ENCODE data around the gene BGN. TPM values are rescaled to one million over a fixed set of nuclear protein-coding genes. Genes with fewer than 3 reads are reported as not detected.

The BGN gene
- total RNA-seq, 1 donor from 2014 or later = 50.0 TPM

GRCh38 chrX:153539171-153539978, 44.6 kb downstream of the BGN start:
- Histone ChIP-seq H2AFZ (ENCODE audit: low read depth, low read length) (no peak overlapping the region), H3K27me3 (ENCODE audit: insufficient read depth, low read length) (no peaks in the 10 kb centered on the region), H3K79me2 (ENCODE audit: insufficient read depth, low read length) (no peaks in the 10 kb centered on the region), H3K27ac (ENCODE audit: low read depth, low read length) (no peak overlapping the region), H4K20me1 (ENCODE audit: insufficient read depth, low read length) (no peaks in the 10 kb centered on the region), H3K4me2 (ENCODE audit: low read length) (no peak overlapping the region), H3K9me3 (ENCODE audit: insufficient read depth, low read depth, low read length) (no peaks in the 10 kb centered on the region), H3K4me1 (ENCODE audit: insufficient read depth, low read length) (no peaks in the 10 kb centered on the region), H3K9ac (ENCODE audit: low read length) (no peak overlapping the region), H3K36me3 (ENCODE audit: insufficient read depth, low read length) (no peaks in the 10 kb centered on the region), H3K4me3 (ENCODE audit: insufficient read depth, low read depth, low read length) (no peak overlapping the region)
- Mint-ChIP-seq H3K4me3 (ENCODE audit: unreplicated experiment) (no peak overlapping the region), H3K36me3 (ENCODE audit: low read depth, unreplicated experiment) (no peaks in the 10 kb centered on the region), H3K27me3 (ENCODE audit: low read depth, unreplicated experiment) (peaks cover 8% of the 10 kb centered on the region), H3K9me3 (ENCODE audit: unreplicated experiment) (no peaks in the 10 kb centered on the region), H3K27ac (ENCODE audit: unreplicated experiment) (no peak overlapping the region), H3K4me1 (ENCODE audit: low read depth, unreplicated experiment) (no peaks in the 10 kb centered on the region)
- TF ChIP-seq, protein P1, sequence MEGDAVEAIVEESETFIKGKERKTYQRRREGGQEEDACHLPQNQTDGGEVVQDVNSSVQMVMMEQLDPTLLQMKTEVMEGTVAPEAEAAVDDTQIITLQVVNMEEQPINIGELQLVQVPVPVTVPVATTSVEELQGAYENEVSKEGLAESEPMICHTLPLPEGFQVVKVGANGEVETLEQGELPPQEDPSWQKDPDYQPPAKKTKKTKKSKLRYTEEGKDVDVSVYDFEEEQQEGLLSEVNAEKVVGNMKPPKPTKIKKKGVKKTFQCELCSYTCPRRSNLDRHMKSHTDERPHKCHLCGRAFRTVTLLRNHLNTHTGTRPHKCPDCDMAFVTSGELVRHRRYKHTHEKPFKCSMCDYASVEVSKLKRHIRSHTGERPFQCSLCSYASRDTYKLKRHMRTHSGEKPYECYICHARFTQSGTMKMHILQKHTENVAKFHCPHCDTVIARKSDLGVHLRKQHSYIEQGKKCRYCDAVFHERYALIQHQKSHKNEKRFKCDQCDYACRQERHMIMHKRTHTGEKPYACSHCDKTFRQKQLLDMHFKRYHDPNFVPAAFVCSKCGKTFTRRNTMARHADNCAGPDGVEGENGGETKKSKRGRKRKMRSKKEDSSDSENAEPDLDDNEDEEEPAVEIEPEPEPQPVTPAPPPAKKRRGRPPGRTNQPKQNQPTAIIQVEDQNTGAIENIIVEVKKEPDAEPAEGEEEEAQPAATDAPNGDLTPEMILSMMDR (IDR thresholded peaks at IDR 0.05; ENCODE audit: insufficient read depth, low read depth, low read length) = peak; percentile 47
- TF ChIP-seq EZH2 (IDR thresholded peaks at IDR 0.05; ENCODE audit: insufficient read depth, low read length) = no peak
- DNase-seq (ENCODE audit: low read depth) = no peak
- peak; percentile 98 for FAIRE-seq

DNA sequence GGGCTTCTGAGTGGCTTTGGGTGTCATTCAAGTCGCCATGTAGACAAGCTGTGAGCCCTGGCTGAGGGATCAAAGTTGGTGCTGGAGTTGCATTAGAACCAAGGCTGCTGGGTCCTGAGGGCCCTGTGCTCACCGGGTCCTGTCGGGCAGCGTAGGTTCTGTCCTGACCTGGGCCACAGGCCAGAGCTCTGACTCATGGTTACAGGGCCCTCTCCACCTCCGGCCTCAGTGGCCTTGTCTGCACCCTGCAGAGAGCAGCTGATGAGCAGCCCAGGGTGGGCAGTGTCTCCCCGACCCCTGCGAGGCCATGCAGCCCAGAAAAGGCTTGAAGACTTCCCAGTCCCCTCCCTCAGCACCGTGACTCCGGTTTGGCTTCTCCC, 45.2 kb downstream of the BGN start:
- H3K9me3 Mint-ChIP-seq (ENCODE audit: unreplicated experiment) = no peaks in the 10 kb centered on the region
- no peaks in the 10 kb centered on the region for H3K27me3 ChIP-seq (ENCODE audit: insufficient read depth, low read length)
- FAIRE-seq (no peak), DNase-seq (ENCODE audit: low read depth) (no peak)
- H3K27ac Mint-ChIP-seq (ENCODE audit: unreplicated experiment) = no peak overlapping the region
- H3K4me1 Mint-ChIP-seq (ENCODE audit: low read depth, unreplicated experiment) = no peaks in the 10 kb centered on the region
- H3K4me1 ChIP-seq (ENCODE audit: insufficient read depth, low read length) = no peaks in the 10 kb centered on the region
- H4K20me1 ChIP-seq (ENCODE audit: insufficient read depth, low read length) = no peaks in the 10 kb centered on the region
- no peak overlapping the region for H3K4me2 ChIP-seq (ENCODE audit: low read length)
- H3K9me3 ChIP-seq (ENCODE audit: insufficient read depth, low read depth, low read length) = no peaks in the 10 kb centered on the region
- H2AFZ ChIP-seq (ENCODE audit: low read depth, low read length) = no peak overlapping the region
- H3K27me3 Mint-ChIP-seq (ENCODE audit: low read depth, unreplicated experiment) = peaks cover 8% of the 10 kb centered on the region
- TF ChIP-seq EZH2 (IDR thresholded peaks at IDR 0.05; ENCODE audit: insufficient read depth, low read length) = no peak
- TF ChIP-seq, protein P1 (IDR thresholded peaks at IDR 0.05; ENCODE audit: insufficient read depth, low read depth, low read length) = no peak
- H3K36me3 Mint-ChIP-seq (ENCODE audit: low read depth, unreplicated experiment) = no peaks in the 10 kb centered on the region
- H3K36me3 ChIP-seq (ENCODE audit: insufficient read depth, low read length) = no peaks in the 10 kb centered on the region
- no peaks in the 10 kb centered on the region for H3K79me2 ChIP-seq (ENCODE audit: insufficient read depth, low read length)
- no peak overlapping the region for H3K4me3 ChIP-seq (ENCODE audit: insufficient read depth, low read depth, low read length)
- no peak overlapping the region for H3K9ac ChIP-seq (ENCODE audit: low read length)
- H3K27ac ChIP-seq (ENCODE audit: low read depth, low read length) = no peak overlapping the region
- H3K4me3 Mint-ChIP-seq (ENCODE audit: unreplicated experiment) = no peak overlapping the region

DNA sequence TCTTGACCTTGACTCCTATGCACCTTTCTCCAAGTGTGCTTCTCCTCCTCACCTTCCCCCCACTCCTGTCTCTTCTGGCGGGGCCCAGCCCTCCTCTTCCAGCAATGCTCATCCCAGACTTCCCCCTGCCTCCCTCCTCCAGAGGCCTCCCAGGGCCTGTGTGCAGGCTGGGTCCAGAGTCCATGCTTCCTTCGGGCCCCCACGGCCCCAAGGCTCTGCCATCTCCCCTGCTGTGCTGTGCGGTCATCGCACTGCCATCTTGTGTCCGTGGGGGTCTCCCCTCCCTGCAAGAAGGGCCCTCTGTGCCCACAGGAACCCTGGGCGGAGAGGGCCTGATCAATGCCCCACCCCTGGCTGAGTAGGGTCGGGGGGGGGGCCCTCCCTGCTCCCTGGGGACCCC, 49.9 kb downstream of the BGN start:
- H3K4me1 Mint-ChIP-seq (ENCODE audit: low read depth, unreplicated experiment) = no peaks in the 10 kb centered on the region
- Histone ChIP-seq H2AFZ (ENCODE audit: low read depth, low read length) (no peak overlapping the region), H3K4me2 (ENCODE audit: low read length) (no peak overlapping the region), H3K27me3 (ENCODE audit: insufficient read depth, low read length) (no peaks in the 10 kb centered on the region), H3K4me3 (ENCODE audit: insufficient read depth, low read depth, low read length) (no peak overlapping the region), H3K36me3 (ENCODE audit: insufficient read depth, low read length) (no peaks in the 10 kb centered on the region), H3K4me1 (ENCODE audit: insufficient read depth, low read length) (no peaks in the 10 kb centered on the region), H3K27ac (ENCODE audit: low read depth, low read length) (no peak overlapping the region), H3K9me3 (ENCODE audit: insufficient read depth, low read depth, low read length) (no peaks in the 10 kb centered on the region), H3K79me2 (ENCODE audit: insufficient read depth, low read length) (no peaks in the 10 kb centered on the region), H4K20me1 (ENCODE audit: insufficient read depth, low read length) (no peaks in the 10 kb centered on the region), H3K9ac (ENCODE audit: low read length) (no peak overlapping the region)
- peaks cover 5% of the 10 kb centered on the region for H3K27me3 Mint-ChIP-seq (ENCODE audit: low read depth, unreplicated experiment)
- no peaks in the 10 kb centered on the region for H3K36me3 Mint-ChIP-seq (ENCODE audit: low read depth, unreplicated experiment)
- H3K9me3 Mint-ChIP-seq (ENCODE audit: unreplicated experiment) = no peaks in the 10 kb centered on the region
- no peak overlapping the region for H3K27ac Mint-ChIP-seq (ENCODE audit: unreplicated experiment)
- no peak overlapping the region for H3K4me3 Mint-ChIP-seq (ENCODE audit: unreplicated experiment)
- FAIRE-seq = no peak
- TF ChIP-seq, protein P1 (IDR thresholded peaks at IDR 0.05; ENCODE audit: insufficient read depth, low read depth, low read length) = no peak
- no peak for TF ChIP-seq EZH2 (IDR thresholded peaks at IDR 0.05; ENCODE audit: insufficient read depth, low read length)
- DNase-seq (ENCODE audit: low read depth) = no peak

Data from astrocyte (in vitro differentiated cells and primary cell).